ENCODE results near the gene MPDU1.
A peak's percentile ranks its signal among the peaks of the same experiment; 100 is the strongest.

GRCh38 chr17:7579001-7579833, 4.4 kb upstream of the MPDU1 start, which contains the start of gene CD68:
- TF ChIP-seq EZH2 (IDR thresholded peaks at IDR 0.05) (no peak), CTCF (IDR thresholded peaks at IDR 0.05 in 2 of 3, conservative IDR thresholded peaks at IDR 0.05 in 1 of 3; ENCODE audit: borderline replicate concordance in 1 of 3, insufficient read depth in 1 of 3, low read depth in 2 of 3, low read length in 2 of 3) (no peak), POLR2AphosphoS5 (IDR thresholded peaks at IDR 0.05; ENCODE audit: low read depth, low read length) (peak; percentile 80; the same call in 1 of the 2 replicates)
- TF ChIP-seq, protein P1, sequence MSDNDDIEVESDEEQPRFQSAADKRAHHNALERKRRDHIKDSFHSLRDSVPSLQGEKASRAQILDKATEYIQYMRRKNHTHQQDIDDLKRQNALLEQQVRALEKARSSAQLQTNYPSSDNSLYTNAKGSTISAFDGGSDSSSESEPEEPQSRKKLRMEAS (IDR thresholded peaks at IDR 0.05) = peak; percentile 90

All from HCT116 (cell line).